GM18526 (cell line): ENCODE data around the gene ITPK1.

ENCODE experiments used
- POLR2A ChIP-seq: IDR thresholded peaks from 3 replicates; pipeline ENCODE4 v1.6.1; 2011; ENCODE audit not compliant: insufficient read length; ENCODE audit errors: extremely low read depth

Gene ITPK1

GRCh38 chr14:93115821-93116675 lies at the start of gene ITPK1:
ITPK1 (minus strand) TSS chr14:93115925; CDS start chr14:93115163, 762 bp downstream.
- no peak for TF ChIP-seq POLR2A

- no peak for TF ChIP-seq POLR2A
Observed at GRCh38 chr14:93163564-93163963, 47.8 kb upstream of the ITPK1 start.

- no peak for TF ChIP-seq POLR2A
Observed at GRCh38 chr14:93161411-93161940, 45.8 kb upstream of the ITPK1 start.

GRCh38 chr14:93160353-93160801 lies 44.7 kb upstream of the ITPK1 start:
- no peak for TF ChIP-seq POLR2A

GRCh38 chr14:93156693-93157369 lies 41.1 kb upstream of the ITPK1 start:
- no peak for TF ChIP-seq POLR2A

GRCh38 chr14:93155667-93156066 lies 39.9 kb upstream of the ITPK1 start:
- TF ChIP-seq POLR2A, result no peak

- TF ChIP-seq POLR2A, result no peak
Observed at GRCh38 chr14:93153121-93153520, 37.4 kb upstream of the ITPK1 start.

- TF ChIP-seq POLR2A, result no peak
Observed at GRCh38 chr14:93150227-93151208, 34.8 kb upstream of the ITPK1 start.

GRCh38 chr14:93148979-93149378 lies 33.3 kb upstream of the ITPK1 start:
- no peak for TF ChIP-seq POLR2A

GRCh38 chr14:93146119-93146518 lies 30.4 kb upstream of the ITPK1 start:
- TF ChIP-seq POLR2A, result no peak

- TF ChIP-seq POLR2A, result no peak
Observed at GRCh38 chr14:93142854-93143652, 27.3 kb upstream of the ITPK1 start.

GRCh38 chr14:93137864-93138263 lies 22.1 kb upstream of the ITPK1 start:
- no peak for TF ChIP-seq POLR2A

- TF ChIP-seq POLR2A, result no peak
Observed at GRCh38 chr14:93136009-93136408, 20.3 kb upstream of the ITPK1 start.

GRCh38 chr14:93135399-93135798 lies 19.7 kb upstream of the ITPK1 start:
- no peak for TF ChIP-seq POLR2A
